ENCODE results near the gene SSTR5. TPM values are rescaled to one million over a fixed set of nuclear protein-coding genes. Genes with fewer than 3 reads are reported as not detected.
"Not testable (repeated sequence)": the region's sequence is repeated elsewhere in the genome, so short reads cannot be mapped to it uniquely, and the experiment has no call there.

The SSTR5 gene
- not detected for polyA plus RNA-seq (ENCODE audit: insufficient read length)

- DNase-seq (ENCODE audit: low read depth) = no peak
Measured at GRCh38 chr16:1072526-1073261, at the start of gene SSTR5. SSTR5 (plus strand) TSS chr16:1072747; CDS start chr16:1078869, 6,122 bp downstream.

- DNase-seq (ENCODE audit: low read depth) = no peak
Measured at GRCh38 chr16:1024138-1024537, 48.4 kb upstream of the SSTR5 start.

GRCh38 chr16:1025183-1025809 lies 47.3 kb upstream of the SSTR5 start:
- not testable (repeated sequence) for DNase-seq (ENCODE audit: low read depth)

DNA sequence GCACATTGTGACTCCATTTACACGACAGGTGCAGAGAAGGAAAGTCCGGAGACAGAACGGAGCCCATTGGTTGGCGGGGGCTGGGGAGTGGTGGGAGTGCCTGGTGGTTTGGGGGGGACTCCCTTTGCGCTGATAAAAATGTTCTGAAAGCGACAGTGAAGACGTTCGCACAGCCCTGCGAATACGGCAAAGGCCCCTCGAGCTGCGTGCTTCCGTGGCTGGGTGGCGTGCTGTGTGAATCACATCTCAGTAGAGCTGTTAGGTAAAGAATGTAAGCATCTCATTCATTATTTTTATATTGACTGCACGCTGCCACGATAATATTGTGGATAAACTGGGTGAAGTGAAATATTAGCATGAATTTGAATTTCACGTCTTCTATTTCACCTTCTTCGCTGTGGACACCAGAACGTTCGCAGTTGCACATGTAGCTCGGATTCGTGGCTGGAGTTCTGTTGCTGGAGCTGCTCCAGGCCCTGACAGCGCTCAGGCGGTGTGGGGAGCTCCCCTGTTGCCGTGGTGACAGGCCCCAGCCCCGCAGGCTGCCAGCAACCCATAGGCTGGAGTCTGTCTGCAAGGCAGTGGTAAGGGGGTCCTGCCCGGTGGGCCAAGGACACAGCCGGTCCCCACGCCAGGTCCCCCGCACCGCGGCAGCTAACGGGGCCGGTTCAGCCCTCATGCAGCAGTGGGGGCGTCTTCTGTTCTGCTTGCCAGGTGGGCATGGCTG lies 46.3 kb upstream of the SSTR5 start:
- no peak for DNase-seq (ENCODE audit: low read depth)

GRCh38 chr16:1026784-1027500 lies 45.6 kb upstream of the SSTR5 start:
- no peak for DNase-seq (ENCODE audit: low read depth)

DNA sequence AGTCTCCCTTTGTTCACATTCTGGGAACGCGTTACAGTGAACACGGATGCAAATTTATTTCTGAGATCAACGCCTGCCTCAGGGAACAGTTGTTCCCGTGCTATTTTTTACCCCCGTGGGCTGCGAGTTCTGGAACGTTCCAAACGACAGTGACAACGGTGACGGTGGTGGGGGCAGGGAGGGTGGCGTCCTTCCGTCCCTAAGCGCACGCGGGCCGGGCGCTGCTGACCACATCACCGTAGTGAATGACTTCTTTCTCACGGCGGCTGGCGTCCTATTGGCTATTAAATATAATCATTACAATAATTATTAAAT lies 45.1 kb upstream of the SSTR5 start:
- DNase-seq (ENCODE audit: low read depth) = no peak

DNA sequence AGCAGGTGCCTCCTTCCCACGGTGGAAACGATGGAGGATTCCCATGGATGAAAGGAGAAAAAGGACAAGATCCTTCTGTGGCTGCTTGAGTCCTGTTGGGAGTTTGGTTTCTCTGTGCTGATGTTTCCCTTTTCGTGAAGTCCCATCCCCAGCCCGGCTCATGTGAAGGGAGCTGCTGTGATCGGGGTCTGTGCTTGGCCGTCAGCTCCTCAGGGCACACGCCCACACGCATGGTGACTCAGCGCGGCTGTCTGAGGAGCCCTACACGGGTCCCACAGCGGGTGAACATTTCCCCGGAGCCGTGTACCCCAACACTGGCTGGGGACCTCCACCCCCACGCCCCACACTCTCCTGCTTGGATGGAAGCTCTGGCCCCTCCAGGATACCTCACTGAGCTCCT lies 44.5 kb upstream of the SSTR5 start:
- no peak for DNase-seq (ENCODE audit: low read depth)

DNA sequence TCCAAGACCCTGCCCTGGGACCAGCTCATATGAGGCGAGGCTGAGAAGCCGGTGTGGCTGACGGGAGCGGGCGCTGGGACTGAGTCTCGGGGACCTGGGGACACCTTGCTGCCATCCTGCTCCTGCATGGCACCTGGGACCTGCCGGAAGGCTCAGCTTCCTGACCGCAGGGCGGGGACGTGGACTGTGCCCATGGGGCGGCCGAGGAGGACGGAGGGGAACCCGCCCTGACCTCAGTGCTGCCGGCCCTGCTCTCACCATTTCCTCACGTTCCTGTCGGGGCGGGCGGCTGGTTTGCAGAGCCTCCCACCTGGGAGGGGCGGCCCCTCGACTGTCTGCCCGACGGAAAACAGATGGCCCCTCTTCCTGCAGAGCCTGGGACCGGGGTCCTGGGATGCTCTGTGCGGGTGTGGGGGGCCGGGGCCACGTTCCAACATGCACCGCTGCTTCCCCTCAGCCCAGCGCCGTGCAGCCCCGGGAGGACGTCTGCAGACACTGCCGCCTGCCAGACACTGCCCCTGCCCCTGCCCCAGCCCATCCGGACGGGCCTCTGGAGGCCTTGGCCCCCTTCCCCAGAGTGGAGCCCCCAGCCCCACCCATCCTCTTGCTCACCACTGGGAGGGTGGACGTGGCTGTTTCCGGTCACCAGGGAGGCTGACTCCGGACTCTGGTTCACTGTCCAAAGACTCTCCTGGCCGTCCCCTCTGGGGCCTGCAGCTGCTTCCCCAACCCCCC lies 43.9 kb upstream of the SSTR5 start:
- DNase-seq (ENCODE audit: low read depth) = no peak

DNA sequence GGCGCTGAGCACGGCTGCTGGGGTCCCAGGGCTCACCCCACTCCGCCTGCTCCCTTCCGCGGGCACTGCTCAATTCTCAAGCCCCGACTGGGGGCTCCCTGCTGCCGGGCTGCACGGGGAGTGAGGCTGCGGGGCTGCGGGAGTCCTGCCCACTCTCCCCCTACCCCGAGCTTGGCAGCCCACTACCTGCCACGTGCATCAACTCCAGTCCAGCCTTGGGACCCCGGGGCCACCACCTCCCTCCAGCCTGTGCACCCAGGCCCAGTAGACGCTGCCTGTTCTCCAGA lies 43.3 kb upstream of the SSTR5 start:
- DNase-seq (ENCODE audit: low read depth) = no peak

DNA sequence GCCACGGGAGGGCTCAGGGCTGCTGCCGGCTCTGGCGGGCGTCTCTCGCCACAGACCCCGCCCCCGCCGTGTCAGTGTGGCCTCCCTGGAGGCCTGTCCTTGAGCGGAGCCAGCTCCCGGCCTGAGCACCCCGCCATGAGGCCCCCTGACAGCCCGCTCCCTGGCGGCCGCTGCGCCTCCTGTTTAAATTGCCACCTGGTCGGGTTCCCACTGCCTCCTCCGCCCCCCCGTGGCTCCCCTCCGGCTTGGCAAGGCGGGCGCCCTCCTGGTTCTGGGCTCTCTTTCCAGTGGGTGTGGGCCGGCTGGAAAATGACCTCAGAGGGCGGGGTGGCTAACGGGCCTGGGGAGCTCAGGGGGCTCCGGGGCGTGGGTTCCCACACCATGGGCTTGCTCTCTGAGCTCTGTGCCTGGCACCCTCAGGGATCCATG lies 42.1 kb upstream of the SSTR5 start:
- no peak for DNase-seq (ENCODE audit: low read depth)

DNA sequence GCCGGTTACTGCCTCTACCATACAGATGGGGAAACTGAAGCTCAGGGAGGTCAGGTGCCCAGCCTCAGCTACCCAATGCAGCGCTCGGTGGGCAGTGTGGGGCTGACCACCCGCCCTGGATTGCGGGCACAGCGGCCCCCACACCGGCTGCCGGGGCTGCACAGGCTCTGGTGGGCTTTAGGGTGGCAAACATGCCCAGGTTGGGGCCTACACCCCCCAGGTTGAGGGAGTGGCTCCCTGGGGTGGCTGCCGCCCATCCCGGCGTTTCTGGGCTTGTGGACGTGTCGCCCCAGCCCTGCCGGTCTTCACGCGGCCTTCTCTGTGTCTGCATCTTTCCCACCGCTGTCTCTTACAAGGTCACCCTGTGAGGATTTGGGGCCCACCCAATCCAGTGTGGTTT lies 40.9 kb upstream of the SSTR5 start:
- no peak for DNase-seq (ENCODE audit: low read depth)

DNA sequence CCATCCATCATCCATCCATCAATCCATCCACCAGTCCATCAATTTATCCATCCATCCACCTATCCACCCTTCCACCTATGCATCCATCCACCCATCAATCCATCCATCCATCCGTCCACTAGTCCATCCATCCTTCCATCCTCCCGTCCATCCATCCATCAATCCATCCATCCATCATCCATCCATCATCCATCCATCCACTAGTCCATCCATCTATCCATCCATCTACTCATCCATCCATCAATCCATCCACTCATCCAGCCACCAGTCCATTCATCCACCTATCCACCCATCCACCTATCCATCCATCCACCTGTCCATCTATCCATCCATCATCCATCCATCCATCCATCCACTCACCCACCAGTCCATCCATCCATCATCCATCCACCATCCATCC lies 39.9 kb upstream of the SSTR5 start:
- DNase-seq (ENCODE audit: low read depth) = no peak

DNA sequence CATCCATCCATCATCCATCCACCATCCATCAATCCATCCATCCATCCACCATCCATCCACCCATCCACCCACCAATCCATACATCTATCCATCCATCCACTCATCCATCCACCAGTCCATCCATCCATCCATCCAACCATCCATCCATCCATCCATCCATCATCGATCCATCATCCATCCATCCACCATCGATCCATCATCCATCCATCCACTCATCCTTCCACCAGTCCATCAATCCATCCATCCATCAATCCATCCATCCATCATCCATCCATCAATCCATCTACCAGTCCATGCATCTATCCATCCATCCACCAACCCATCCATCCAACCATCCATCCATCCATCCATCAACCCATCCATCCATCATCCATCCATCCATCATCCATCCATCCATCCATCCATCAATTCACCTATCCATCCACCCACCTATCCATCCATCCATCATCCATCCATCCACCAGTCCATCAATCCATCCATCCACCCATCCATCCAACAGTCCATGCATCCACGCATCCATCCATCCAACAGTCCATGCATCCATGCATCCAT lies 39.3 kb upstream of the SSTR5 start:
- DNase-seq (ENCODE audit: low read depth) = no peak

GRCh38 chr16:1034230-1035065 lies 38.1 kb upstream of the SSTR5 start:
- no peak for DNase-seq (ENCODE audit: low read depth)

- no peak for DNase-seq (ENCODE audit: low read depth)
Measured at GRCh38 chr16:1035066-1035415, 37.5 kb upstream of the SSTR5 start.

- no peak for DNase-seq (ENCODE audit: low read depth)
Measured at GRCh38 chr16:1036166-1036565, 36.4 kb upstream of the SSTR5 start.

- DNase-seq (ENCODE audit: low read depth) = no peak
Measured at GRCh38 chr16:1036726-1037393, 35.7 kb upstream of the SSTR5 start.

DNA sequence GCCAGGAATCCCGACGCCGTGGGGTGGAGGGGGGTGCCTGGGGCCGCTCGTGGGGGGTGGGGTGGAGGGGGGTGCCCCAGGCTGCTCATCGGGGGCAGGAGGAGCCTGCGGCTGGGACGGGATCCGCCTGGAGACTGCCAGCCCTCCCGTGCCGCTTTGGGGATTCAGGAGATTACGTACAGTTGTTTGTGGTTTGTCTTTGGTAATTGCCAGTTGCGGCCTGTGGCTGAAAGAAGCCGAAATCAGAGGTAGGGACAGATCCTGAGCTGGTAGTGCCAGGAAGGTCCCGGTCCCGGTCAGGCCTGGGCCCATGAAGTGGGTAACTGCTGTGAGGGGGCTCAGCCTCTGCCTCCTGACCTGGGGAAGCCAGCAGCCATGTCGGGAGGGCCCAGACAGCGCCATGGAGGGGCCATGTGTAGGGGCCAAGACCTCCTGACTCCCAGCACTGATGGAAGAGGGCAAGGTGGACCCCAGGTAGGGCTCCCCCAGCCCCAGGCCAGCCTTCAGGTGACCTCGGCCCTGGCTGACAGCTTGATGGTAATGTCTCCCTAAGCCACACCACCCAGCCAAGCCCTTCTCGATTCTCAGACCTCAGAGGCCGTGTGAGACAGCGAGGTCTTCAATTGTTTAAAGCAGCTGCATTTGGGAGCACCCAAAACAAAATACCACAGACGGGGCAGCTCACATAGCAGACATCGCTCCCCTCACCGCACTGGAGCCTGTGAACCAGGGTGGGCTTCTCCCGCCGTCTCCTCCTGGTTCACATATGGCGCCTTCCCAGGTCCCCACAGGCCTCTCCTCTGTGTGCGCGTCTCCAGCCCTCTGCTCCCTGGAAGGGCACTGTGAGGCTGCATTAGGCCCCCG lies 34.9 kb upstream of the SSTR5 start:
- DNase-seq (ENCODE audit: low read depth) = no peak

DNA sequence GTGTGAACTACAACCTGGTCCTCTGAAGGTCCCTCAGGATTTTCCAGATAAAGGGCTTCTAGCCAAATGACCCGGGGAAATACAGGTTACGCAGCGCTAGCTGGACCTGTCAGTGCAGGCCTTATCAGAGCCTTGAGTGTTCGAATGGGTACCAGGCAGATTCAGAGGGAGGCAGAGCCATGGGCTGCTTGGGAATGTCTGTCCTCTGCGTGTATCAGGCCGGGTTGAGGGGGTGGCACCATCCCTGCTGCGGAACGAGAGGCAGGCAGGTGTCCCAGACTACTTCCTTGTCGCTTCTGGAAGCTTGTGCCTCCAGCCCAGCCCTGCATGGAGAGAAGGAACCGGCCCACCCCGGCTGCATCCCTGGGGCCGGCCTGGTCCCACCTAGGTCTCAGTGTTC lies 33.6 kb upstream of the SSTR5 start:
- DNase-seq (ENCODE audit: low read depth) = no peak

All from forelimb muscle (tissue), 1 donor.